IMR-90 (cell line): ENCODE data around the gene ALDH1A2. TPM values are rescaled to one million over a fixed set of nuclear protein-coding genes. Genes with fewer than 3 reads are reported as not detected.

ENCODE experiments used
- ATAC-seq: fragments of 200-7000 bp; cut with Tn5 transposase; 2 replicates; pipeline ENCODE4 v1.9.1; 2020; ENCODE audit warnings: low read depth, mild to moderate bottlenecking, moderate library complexity
- BruUV-seq: library from RNA; stranded (reverse); fragments of 400-500 nt; replicated peaks from 2 replicates; lab custom pipeline; 2021; lab: Mats Ljungman, UMichigan
- CTCF ChIA-PET: fragments of 300-600 bp; formaldehyde crosslinking; extraction: SDS; loops from one replicate; lab custom pipeline; 2021; ENCODE audit warnings: antibody characterized with exemption; lab: Yijun Ruan, JAX
- POLR2A ChIA-PET: fragments of 300-600 bp; sonication (Branson Sonifier 250); formaldehyde crosslinking; loops from one replicate; lab custom pipeline; 2022; ENCODE audit warnings: antibody characterized with exemption; ENCODE audit not compliant: unreplicated experiment; lab: Charles Lee
- DNase-seq: peaks from one replicate; pipeline ENCODE4 v3.0.0; 2013
- H2AFZ ChIP-seq: replicated peaks from 2 replicates; pipeline ENCODE3; 2013; ENCODE audit warnings: low read length, mild to moderate bottlenecking; ENCODE audit not compliant: poor library complexity
- H2AK5ac ChIP-seq: 2 replicates; pipeline ENCODE4 v1.6.1; 2013; ENCODE audit warnings: low read depth, low read length, inconsistent platforms
- H2AK9ac ChIP-seq: replicated peaks from 2 replicates; pipeline ENCODE3; 2013; ENCODE audit warnings: mild to moderate bottlenecking, low read depth, low read length, moderate library complexity; ENCODE audit not compliant: poor library complexity
- H2BK120ac ChIP-seq: 2 replicates; pipeline ENCODE4 v1.6.1; 2013; ENCODE audit warnings: low read depth, low read length, inconsistent platforms
- H2BK15ac ChIP-seq: 3 replicates; pipeline ENCODE4 v1.6.1; 2013; ENCODE audit warnings: low read depth, low read length, inconsistent platforms
- H2BK20ac ChIP-seq: 2 replicates; pipeline ENCODE4 v1.6.1; 2013; ENCODE audit warnings: low read depth, mild to moderate bottlenecking, inconsistent platforms, low read length, moderate library complexity
- H2BK5ac ChIP-seq: 2 replicates; pipeline ENCODE4 v1.6.1; 2013; ENCODE audit warnings: mild to moderate bottlenecking, low read depth, low read length, inconsistent platforms; ENCODE audit not compliant: poor library complexity, severe bottlenecking
- H3K14ac ChIP-seq: replicated peaks from 2 replicates; pipeline ENCODE4 v1.6.1; 2013; ENCODE audit warnings: low read depth, low read length, inconsistent platforms
- H3K18ac ChIP-seq: 2 replicates; pipeline ENCODE4 v1.6.1; 2013; ENCODE audit warnings: low read depth, low read length, control low read depth
- H3K23ac ChIP-seq: 2 replicates; pipeline ENCODE4 v1.6.1; 2013; ENCODE audit warnings: low read depth, low read length, inconsistent platforms
- H3K27ac ChIP-seq: 2 replicates; pipeline ENCODE4 v1.5.1; 2013; ENCODE audit warnings: mild to moderate bottlenecking, control low read depth, low read length; ENCODE audit not compliant: insufficient read depth
- H3K27me3 ChIP-seq: 2 replicates; pipeline ENCODE4 v1.6.1; 2013; ENCODE audit warnings: low read length; ENCODE audit not compliant: control insufficient read depth, insufficient read depth
- H3K36me3 ChIP-seq: 2 replicates; pipeline ENCODE4 v1.6.1; 2013; ENCODE audit warnings: low read length, mixed read lengths; ENCODE audit not compliant: control insufficient read depth, insufficient read depth
- H3K4ac ChIP-seq: 2 replicates; pipeline ENCODE4 v1.6.1; 2013; ENCODE audit warnings: low read depth, low read length, inconsistent platforms
- H3K4me1 ChIP-seq: 2 replicates; pipeline ENCODE4 v1.6.1; 2013; ENCODE audit warnings: low read length, mixed read lengths; ENCODE audit not compliant: control insufficient read depth, insufficient read depth
- H3K4me2 ChIP-seq: 2 replicates; pipeline ENCODE4 v1.6.1; 2013; ENCODE audit warnings: low read depth, mild to moderate bottlenecking, control low read depth, low read length, moderate library complexity
- H3K4me3 ChIP-seq: 2 replicates; pipeline ENCODE4 v1.5.1; 2013; ENCODE audit warnings: low read depth, mild to moderate bottlenecking, control low read depth, low read length, moderate library complexity; ENCODE audit not compliant: insufficient read depth
- H3K56ac ChIP-seq: 2 replicates; pipeline ENCODE4 v1.6.1; 2013; ENCODE audit warnings: low read length, inconsistent platforms; ENCODE audit not compliant: insufficient read depth; ENCODE audit errors: extremely low read depth
- H3K79me1 ChIP-seq, 2 experiments: 2 replicates each; pipeline ENCODE4 v1.6.1; 2013; ENCODE audit warnings: low read length in 2 of 2, inconsistent platforms in 1 of 2, low read depth in 1 of 2
- H3K9ac ChIP-seq: 2 replicates; pipeline ENCODE4 v1.6.1; 2013; ENCODE audit warnings: low read depth, low read length, control low read depth
- H3K9me1 ChIP-seq: 2 replicates; pipeline ENCODE4 v1.6.1; 2013; ENCODE audit warnings: low read length, inconsistent platforms; ENCODE audit not compliant: insufficient read depth
- H3K9me3 ChIP-seq: 2 replicates; pipeline ENCODE4 v1.6.1; 2013; ENCODE audit warnings: low read length; ENCODE audit not compliant: control insufficient read depth, insufficient read depth
- H4K20me1 ChIP-seq: 2 replicates; pipeline ENCODE4 v1.6.1; 2013; ENCODE audit warnings: low read length, inconsistent platforms; ENCODE audit not compliant: insufficient read depth
- H4K5ac ChIP-seq: 2 replicates; pipeline ENCODE4 v1.6.1; 2013; ENCODE audit warnings: mild to moderate bottlenecking, low read depth, low read length, control low read depth
- H4K8ac ChIP-seq, 2 experiments: 2 replicates each; pipeline ENCODE4 v1.6.1; 2013; ENCODE audit warnings: low read depth in 2 of 2, low read length in 2 of 2, control low read depth in 1 of 2, inconsistent platforms in 1 of 2
- H4K91ac ChIP-seq: 2 replicates; pipeline ENCODE4 v1.6.1; 2013; ENCODE audit warnings: low read depth, low read length, inconsistent platforms; ENCODE audit not compliant: insufficient read depth
- BHLHE40 ChIP-seq: fragments of 150-350 bp; IDR thresholded peaks from 2 replicates; pipeline ENCODE4 v1.6.1; 2016; ENCODE audit warnings: mild to moderate bottlenecking, low read depth, low read length
- CEBPB ChIP-seq: IDR thresholded peaks from 2 replicates; pipeline ENCODE4 v1.6.1; 2012; ENCODE audit warnings: low read depth, low read length, improper control_type of control experiment
- CTCF ChIP-seq: conservative IDR thresholded peaks from 2 replicates; pipeline ENCODE4 v1.5.1; 2012; ENCODE audit warnings: mild to moderate bottlenecking, low read depth, low read length, improper control_type of control experiment
- NFE2L2 ChIP-seq: fragments of 150-350 bp; IDR thresholded peaks from 2 replicates; pipeline ENCODE4 v1.6.1; 2016; ENCODE audit warnings: low read depth, mild to moderate bottlenecking, low read length
- POLR2A ChIP-seq: IDR thresholded peaks from 2 replicates; pipeline ENCODE4 v1.6.1; 2012; ENCODE audit warnings: mild to moderate bottlenecking, low read depth, low read length
- RAD21 ChIP-seq: IDR thresholded peaks from 2 replicates; pipeline ENCODE4 v1.6.1; 2012; ENCODE audit warnings: low read length, improper control_type of control experiment
- RCOR1 ChIP-seq: IDR thresholded peaks from 2 replicates; pipeline ENCODE4 v1.6.1; 2012; ENCODE audit warnings: mild to moderate bottlenecking, low read length, improper control_type of control experiment; ENCODE audit not compliant: insufficient replicate concordance
- RFX5 ChIP-seq: IDR thresholded peaks from 2 replicates; pipeline ENCODE4 v1.8.0; 2012; ENCODE audit warnings: low read depth, mild to moderate bottlenecking, low read length, moderate library complexity
- USF2 ChIP-seq: fragments of 150-350 bp; IDR thresholded peaks from 2 replicates; pipeline ENCODE4 v1.6.1; 2017; ENCODE audit warnings: mild to moderate bottlenecking, antibody characterized with exemption, low read length, low read depth
- WGBS, 2 experiments: methylation state at CpG; one replicate each; pipeline versions ENCODE4 v1.1.5 to v1.1.7; 2013; ENCODE audit warnings: missing lambda C conversion rate in 2 of 2; ENCODE audit not compliant: insufficient read length in 1 of 2; ENCODE audit errors: extremely low coverage in 2 of 2; 5-methylcytosine and 5-hydroxymethylcytosine counted together
- dilution Hi-C: fragments of 300-500 bp; cut with HindIII; formaldehyde crosslinking; loops from one replicate; pipeline ENCODE4 v1.14.3; 2018; ENCODE audit warnings: low sequenced_read_pairs; ENCODE audit not compliant: unreplicated experiment
- in situ Hi-C: fragments of 300-500 bp; cut with MboI; formaldehyde crosslinking; loops from 3 replicates; pipeline ENCODE4 v1.14.3; 2019; ENCODE audit warnings: low sequenced_read_pairs, inconsistent platforms, mixed read lengths
- intact Hi-C: fragments of 100-400 bp; cut with micrococcal nuclease; formaldehyde crosslinking; loops from 2 replicates; pipeline ENCODE4 v1.10.0; 2022
- polyA plus RNA-seq, 3 experiments: library from polyadenylated mRNA; depleted of rRNA; stranded (reverse); fragments of >200 nt; gene quantifications; 2 replicates each; pipeline ENCODE4 v1.2.3, GENCODE V29; 2012; ENCODE audit warnings: low replicate concordance in 1 of 3
- total RNA-seq: library from RNA; depleted of rRNA; stranded (reverse); fragments of >200 nt; gene quantifications from 2 replicates; pipeline ENCODE4 v1.2.3, GENCODE V29; 2012

The ALDH1A2 gene
- total and polyA plus RNA-seq, 2 of the 4 experiments (the other 2 are of a cell fraction), result not detected

GRCh38 chr15:58014470-58014869, 51.0 kb downstream of the ALDH1A2 start:
- H4K8ac ChIP-seq, result no peak overlapping the region
- no peak overlapping the region for H3K18ac ChIP-seq
- H2BK120ac ChIP-seq, result no peak overlapping the region
- H3K4me1 ChIP-seq, result no peaks in the 10 kb centered on the region
- ChIA-PET POLR2A (no interaction called here), CTCF (no interaction called here)
- no peak overlapping the region for H4K91ac ChIP-seq
- H2AFZ ChIP-seq, result no peak overlapping the region
- no peak overlapping the region for H3K4ac ChIP-seq
- H4K20me1 ChIP-seq, result no peaks in the 10 kb centered on the region
- no peak overlapping the region for H3K4me3 ChIP-seq
- H2BK15ac ChIP-seq, result no peak overlapping the region
- dilution Hi-C loops, result no loop called here
- H2BK20ac ChIP-seq, result no peak overlapping the region
- H2AK9ac ChIP-seq, result no peak overlapping the region
- no CpG with 5 or more reads among the region's 1 CpG for WGBS, 2 experiments
- H4K5ac ChIP-seq, result no peak overlapping the region
- no peak overlapping the region for H3K23ac ChIP-seq
- H3K27ac ChIP-seq, result no peak overlapping the region
- in situ Hi-C loops, result no loop called here
- no peaks in the 10 kb centered on the region for H3K9me1 ChIP-seq
- no peak for ATAC-seq
- H3K4me2 ChIP-seq, result no peak overlapping the region
- DNase-seq, result no peak
- H3K9me3 ChIP-seq, result no peaks in the 10 kb centered on the region
- H2BK5ac ChIP-seq, result no peak overlapping the region
- no peaks in the 10 kb centered on the region for H3K79me1 ChIP-seq
- no peak overlapping the region for H3K56ac ChIP-seq
- H3K9ac ChIP-seq, result no peak overlapping the region
- H3K27me3 ChIP-seq, result peaks cover 2% of the 10 kb centered on the region; the same call in 1 of the 2 replicates
- intact Hi-C loops, result no loop called here
- no peaks in the 10 kb centered on the region for H3K36me3 ChIP-seq
- TF ChIP-seq BHLHE40 (no peak), CEBPB (no peak), RFX5 (no peak), RAD21 (no peak), POLR2A (no peak), RCOR1 (no peak), CTCF (no peak), USF2 (no peak), NFE2L2 (no peak)
- no peak overlapping the region for H3K14ac ChIP-seq
- H2AK5ac ChIP-seq, result no peak overlapping the region
- BruUV-seq, result no TSS peak
